ENCODE data around the gene ARSG. TPM values are rescaled to one million over a fixed set of nuclear protein-coding genes. Genes with fewer than 3 reads are reported as not detected.
"Not testable (repeated sequence)": the region's sequence is repeated elsewhere in the genome, so short reads cannot be mapped to it uniquely, and the experiment has no call there.

Gene ARSG
- total and polyA plus RNA-seq, 12 donors: 2.1 to 49.6 (median 12.7) TPM

GRCh38 chr17:68248199-68248825 is 43.0 kb upstream of the ARSG start:
- 1 to 4% (median 3%) methylated on average over 6 to 19 of the region's 19 CpGs for WGBS, 4 donors
- intact Hi-C loops (cut with DNase I): no loop called here
- peaks cover 10% of the 10 kb centered on the region in 2 donors for H3K4me1 ChIP-seq (replicated peaks in 1 of 2)
- TF ChIP-seq POLR2A (IDR thresholded peaks at IDR 0.05): no peak
- no peak for TF ChIP-seq CTCF (IDR thresholded peaks at IDR 0.05)
- DNase-seq: peak in 5 of 7 donors; percentile 59 to 88 (median 77)
- peak overlapping the region; percentile 92 to 98 (median 97) for H3K27ac ChIP-seq
- H3K36me3 ChIP-seq (replicated peaks in 1 of 2): peaks cover 0 to 17% of the 10 kb centered on the region in 2 donors
- no peaks in the 10 kb centered on the region for H3K27me3 ChIP-seq
- H3K9me3 ChIP-seq (replicated peaks in 1 of 3): no peaks in the 10 kb centered on the region
- peak overlapping the region; percentile 26 to 91 (median 62) for H3K4me3 ChIP-seq

GRCh38 chr17:68248891-68249290 is 42.4 kb upstream of the ARSG start:
- H3K27ac ChIP-seq: peak overlapping the region in 3 of 5 donors; percentile 97 to 98 (median 98)
- no peak for DNase-seq
- H3K36me3 ChIP-seq (replicated peaks in 1 of 2): peaks cover 0 to 18% of the 10 kb centered on the region in 2 donors
- peaks cover 10% of the 10 kb centered on the region in 2 donors for H3K4me1 ChIP-seq (replicated peaks in 1 of 2)
- TF ChIP-seq CTCF (IDR thresholded peaks at IDR 0.05): no peak
- TF ChIP-seq POLR2A (IDR thresholded peaks at IDR 0.05): no peak
- intact Hi-C loops (cut with DNase I): no loop called here
- 62 to 70% (median 66%) methylated on average over 5 of the region's 5 CpGs for WGBS, 4 donors
- H3K4me3 ChIP-seq: peak overlapping the region in 1 of 4 donors; percentile 91
- no peaks in the 10 kb centered on the region for H3K9me3 ChIP-seq (replicated peaks in 1 of 3)
- no peaks in the 10 kb centered on the region for H3K27me3 ChIP-seq

GRCh38 chr17:68249354-68249765 is 41.9 kb upstream of the ARSG start:
- H3K4me3 ChIP-seq: no peak overlapping the region
- 65 to 75% (median 68%) methylated on average over 7 of the region's 7 CpGs for WGBS, 4 donors
- H3K9me3 ChIP-seq (replicated peaks in 1 of 3): no peaks in the 10 kb centered on the region
- intact Hi-C loops (cut with DNase I): no loop called here
- H3K27me3 ChIP-seq: no peaks in the 10 kb centered on the region
- peak overlapping the region in 1 of 5 donors; percentile 97 for H3K27ac ChIP-seq
- peaks cover 0 to 23% of the 10 kb centered on the region in 2 donors for H3K36me3 ChIP-seq (replicated peaks in 1 of 2)
- no peak for DNase-seq
- H3K4me1 ChIP-seq (replicated peaks in 1 of 2): peaks cover 10% of the 10 kb centered on the region in 2 donors
- TF ChIP-seq CTCF (IDR thresholded peaks at IDR 0.05) (no peak), POLR2A (IDR thresholded peaks at IDR 0.05) (no peak)

- H3K27ac ChIP-seq; DNase-seq; H3K4me3 ChIP-seq; intact Hi-C loops (cut with DNase I); H3K9me3 ChIP-seq (replicated peaks in 1 of 3); H3K27me3 ChIP-seq: not testable (repeated sequence)
- peaks cover 8 to 10% of the 10 kb centered on the region in 2 donors for H3K4me1 ChIP-seq (replicated peaks in 1 of 2)
- H3K36me3 ChIP-seq (replicated peaks in 1 of 2): peaks cover 0 to 41% of the 10 kb centered on the region in 2 donors
- WGBS, 4 donors: 76 to 88% (median 83%) methylated on average over 6 to 7 of the region's 7 CpGs
Measured at GRCh38 chr17:68253426-68253825, 37.9 kb upstream of the ARSG start.

DNA sequence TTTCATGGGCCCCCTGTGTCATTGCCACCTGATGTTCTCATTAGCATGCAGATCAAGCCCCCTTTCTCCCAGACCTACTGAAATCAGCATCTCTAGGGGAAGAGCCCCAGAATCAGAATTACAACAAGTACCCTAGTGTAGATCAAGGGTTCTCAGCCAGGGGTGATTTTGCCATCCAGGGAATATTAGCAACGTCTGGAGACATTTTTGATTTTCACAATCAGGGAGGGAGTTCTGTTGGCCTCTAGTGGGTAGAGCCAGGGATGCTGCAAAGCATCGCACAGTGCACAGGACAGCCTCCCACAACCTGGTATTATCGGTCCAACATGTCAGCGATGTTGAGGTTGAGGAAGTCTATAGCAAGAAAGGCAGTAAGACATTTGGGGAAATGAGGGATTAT is 36.1 kb upstream of the ARSG start:
- DNase-seq: no peak
- peaks cover 0 to 41% of the 10 kb centered on the region in 2 donors for H3K36me3 ChIP-seq (replicated peaks in 1 of 2)
- intact Hi-C loops (cut with DNase I): no loop called here
- no peaks in the 10 kb centered on the region for H3K27me3 ChIP-seq
- no peak for TF ChIP-seq CTCF (IDR thresholded peaks at IDR 0.05)
- no peak for TF ChIP-seq POLR2A (IDR thresholded peaks at IDR 0.05)
- H3K4me1 ChIP-seq (replicated peaks in 1 of 2): peaks cover 0 to 12% of the 10 kb centered on the region in 2 donors
- no peak overlapping the region for H3K27ac ChIP-seq
- H3K9me3 ChIP-seq (replicated peaks in 1 of 3): no peaks in the 10 kb centered on the region
- no peak overlapping the region for H3K4me3 ChIP-seq
- 83 to 90% (median 85%) methylated on average over 4 of the region's 4 CpGs for WGBS, 4 donors
